M059J (cell line): Measurements from ENCODE around the gene SYTL5. TPM values are rescaled to one million over a fixed set of nuclear protein-coding genes. Genes with fewer than 3 reads are reported as not detected.
"Not testable (repeated sequence)": the region's sequence is repeated elsewhere in the genome, so short reads cannot be mapped to it uniquely, and the experiment has no call there.

Experiments
- DNase-seq: peaks from one replicate; pipeline ENCODE4 v3.0.0-alpha.2; 2012; ENCODE audit warnings: low read depth
- total RNA-seq: library from RNA; depleted of rRNA; stranded (reverse); fragments of >200 nt; shearing (Covaris generic); gene quantifications from 2 replicates; pipeline ENCODE4 v1.2.3, GENCODE V29; 2014; rRNA removed

The SYTL5 gene
- 18.2 and 23.1 TPM in 2 replicates for total RNA-seq

DNA sequence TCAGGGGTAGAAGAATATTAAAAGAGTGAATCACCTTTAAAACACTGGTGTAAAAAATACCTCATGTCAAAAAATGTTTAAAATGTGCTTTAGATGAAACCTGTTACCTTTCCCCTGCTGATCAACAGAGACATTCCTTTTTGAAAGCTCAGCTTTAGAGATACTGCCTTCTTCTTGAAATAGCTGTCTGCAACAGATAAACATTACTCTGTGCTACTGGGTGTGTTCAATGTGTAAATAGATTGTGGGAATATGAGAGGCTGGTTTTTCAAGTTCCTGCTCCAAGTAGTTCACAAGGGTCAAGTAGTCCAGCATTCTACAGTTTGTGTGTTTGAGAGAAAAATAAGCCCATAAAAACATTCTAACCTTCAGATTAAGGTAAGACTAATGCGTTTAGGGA lies at the start of gene SYTL5:
TSS of gene SYTL5 (plus strand) at position 263 of the 400 bp plus-strand sequence. CDS start 27,337 bp downstream, outside the sequence.
- DNase-seq: no peak

DNA sequence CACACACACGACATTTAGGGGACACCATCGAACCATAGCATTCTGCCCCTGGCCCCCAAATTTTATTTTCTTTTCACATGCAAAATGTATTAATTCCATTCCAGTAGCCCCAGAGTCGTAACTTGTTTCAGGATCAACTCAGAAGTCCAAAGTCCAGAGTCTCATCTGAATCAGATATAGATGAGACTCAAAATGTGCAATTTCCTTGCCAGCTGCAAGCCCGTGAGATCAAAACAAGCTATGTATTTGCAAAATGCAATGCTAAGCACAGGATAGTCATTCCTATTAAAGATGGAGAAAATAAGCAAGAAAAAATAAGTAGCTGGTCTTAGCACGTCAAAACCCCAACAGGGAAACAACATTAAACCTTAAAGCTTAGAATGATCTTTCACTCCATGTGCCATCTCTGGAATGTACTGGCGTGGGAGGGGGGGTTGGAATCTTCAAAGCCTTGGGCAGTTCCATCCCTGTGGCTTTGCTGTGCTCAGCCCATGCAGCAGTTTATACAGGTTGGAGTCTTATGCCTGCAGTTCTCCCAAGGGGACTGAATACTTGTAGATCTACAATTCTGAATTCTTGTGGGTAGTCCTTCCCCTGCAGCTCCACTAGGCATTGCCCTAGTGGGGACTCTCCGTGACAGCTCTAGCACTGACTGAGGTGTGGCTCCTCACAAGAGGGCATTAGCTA lies 47.7 kb upstream of the SYTL5 start:
- DNase-seq: peak; percentile 65

DNA sequence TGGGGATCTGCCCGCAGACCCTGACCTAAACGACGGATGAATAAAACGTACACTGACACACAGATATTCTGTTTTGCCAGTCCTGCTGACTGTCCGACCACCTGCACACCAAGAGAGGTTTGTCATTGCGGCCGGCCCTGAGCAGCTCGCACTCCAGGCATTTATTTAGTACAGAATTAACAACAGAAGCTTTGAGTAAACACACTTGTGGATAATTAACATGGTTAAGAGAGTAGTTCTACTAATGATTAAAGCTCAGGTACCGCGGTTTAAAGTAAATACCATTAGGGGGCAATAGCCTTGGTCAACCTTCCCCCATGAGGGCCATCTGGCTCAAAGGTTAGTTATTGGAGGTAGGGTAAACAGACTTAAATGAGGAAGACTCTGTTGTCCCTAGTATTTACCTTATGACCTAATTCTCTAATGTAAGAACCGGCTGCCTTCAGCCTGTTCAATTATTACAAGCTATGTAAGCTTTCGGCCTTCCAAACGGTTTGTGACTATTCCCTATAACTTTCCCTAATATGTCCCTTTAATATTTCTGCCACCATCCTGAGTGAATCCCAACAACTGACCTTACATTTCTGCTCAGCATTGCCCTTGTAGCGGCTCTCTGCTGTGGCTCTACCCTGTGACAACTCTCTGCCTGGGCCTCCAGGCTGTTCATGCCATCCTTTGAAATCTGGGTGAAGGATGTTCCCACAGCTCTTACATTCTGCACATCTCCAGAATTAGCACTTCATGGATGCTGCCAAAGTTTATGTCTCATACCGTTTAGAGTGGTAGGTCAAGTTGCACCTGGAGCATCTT lies 46.9 kb upstream of the SYTL5 start:
- DNase-seq: no peak

DNA sequence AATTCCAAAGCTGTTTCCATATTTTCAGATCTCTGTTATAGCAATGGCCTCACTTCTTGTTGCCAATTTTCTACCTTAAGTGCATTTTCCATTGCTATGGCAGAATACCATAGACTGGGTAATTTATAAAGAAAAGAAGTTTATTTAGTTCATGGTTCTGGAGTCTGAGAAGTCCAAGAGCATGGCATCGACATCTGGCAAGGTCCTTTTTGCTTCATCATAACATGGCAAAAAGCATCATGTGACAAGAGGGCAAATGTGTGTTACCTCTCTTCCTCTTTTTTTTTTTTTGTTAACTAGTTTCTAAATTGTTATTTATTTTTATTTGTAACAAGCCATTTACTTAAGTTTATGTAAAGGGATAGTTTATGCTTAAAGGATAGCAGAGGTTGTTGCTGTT lies 45.2 kb upstream of the SYTL5 start:
- no peak for DNase-seq

DNA sequence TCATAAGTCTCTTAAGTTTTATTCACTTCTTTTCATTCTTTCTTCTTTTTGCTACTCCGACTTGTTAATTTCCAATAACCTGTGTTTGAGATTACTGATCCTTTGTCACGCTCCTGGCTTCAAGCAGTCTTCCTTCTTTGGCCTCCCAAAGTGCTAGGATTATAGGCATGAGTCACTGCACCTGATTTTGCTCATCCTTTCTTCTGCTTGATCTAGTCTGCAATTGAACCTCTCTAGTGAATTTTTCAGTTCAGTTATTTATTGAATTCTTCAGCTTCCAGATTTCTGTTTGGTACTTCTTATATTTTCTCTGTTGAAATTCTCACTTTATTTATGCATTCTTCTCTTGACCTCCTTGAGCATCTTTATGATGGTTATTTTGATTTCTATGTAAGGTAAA lies 38.6 kb upstream of the SYTL5 start:
- no peak for DNase-seq

DNA sequence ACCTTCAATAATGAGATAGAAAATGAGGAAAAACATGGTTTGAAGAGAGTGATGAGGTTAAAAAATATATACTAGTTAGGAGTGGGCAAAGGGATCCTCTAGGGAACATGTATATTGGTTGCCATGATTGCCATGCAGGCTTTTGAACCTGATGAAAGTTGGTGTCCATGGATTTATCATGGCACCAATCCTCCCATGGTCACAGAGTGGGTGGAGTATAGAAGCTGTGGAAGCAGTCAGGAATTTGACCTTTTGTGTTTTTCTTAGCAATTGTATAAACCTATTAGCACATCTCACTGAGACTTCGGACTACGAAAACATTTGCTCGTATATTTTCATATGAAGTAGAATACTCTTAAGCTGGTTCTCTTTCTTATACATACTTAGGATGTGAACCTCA lies 30.9 kb upstream of the SYTL5 start:
- no peak for DNase-seq

DNA sequence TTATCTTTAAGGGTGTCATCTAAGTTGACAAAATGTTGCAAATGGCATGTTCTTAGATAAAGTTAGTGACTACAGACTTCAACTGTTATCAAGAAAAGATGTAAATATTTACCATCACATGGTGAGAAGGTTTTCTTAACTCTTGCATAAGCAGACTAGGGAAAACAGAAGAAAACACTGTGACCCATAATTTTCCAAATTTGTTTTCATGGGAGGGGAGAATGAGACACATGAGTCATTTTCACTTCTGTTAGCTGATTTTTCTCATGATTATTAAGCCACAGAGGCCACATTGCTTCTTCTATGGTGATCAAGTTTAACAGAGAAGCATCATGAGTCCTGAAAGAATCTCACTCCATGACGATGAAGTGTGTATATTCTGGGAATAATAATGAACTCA lies 30.2 kb upstream of the SYTL5 start:
- peak; percentile 63 for DNase-seq

DNA sequence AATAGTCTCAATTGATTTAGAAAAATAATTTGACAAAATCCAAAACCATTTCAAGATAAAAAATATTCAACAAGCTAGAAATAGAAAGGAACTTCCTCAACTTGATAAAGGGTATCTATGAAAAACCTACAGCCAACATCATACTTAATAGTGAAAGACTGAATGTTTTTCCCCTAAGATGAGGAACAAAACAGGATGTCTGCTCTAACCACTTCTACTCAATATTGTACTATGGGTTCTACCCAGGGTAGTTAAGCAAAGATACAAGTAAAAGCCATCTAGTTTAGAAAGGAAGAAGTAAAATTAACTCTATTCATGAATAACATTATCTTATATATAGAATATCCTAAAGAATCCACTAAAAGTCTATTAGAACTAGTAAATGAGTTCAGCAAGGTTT lies 21.5 kb upstream of the SYTL5 start:
- no peak for DNase-seq

DNA sequence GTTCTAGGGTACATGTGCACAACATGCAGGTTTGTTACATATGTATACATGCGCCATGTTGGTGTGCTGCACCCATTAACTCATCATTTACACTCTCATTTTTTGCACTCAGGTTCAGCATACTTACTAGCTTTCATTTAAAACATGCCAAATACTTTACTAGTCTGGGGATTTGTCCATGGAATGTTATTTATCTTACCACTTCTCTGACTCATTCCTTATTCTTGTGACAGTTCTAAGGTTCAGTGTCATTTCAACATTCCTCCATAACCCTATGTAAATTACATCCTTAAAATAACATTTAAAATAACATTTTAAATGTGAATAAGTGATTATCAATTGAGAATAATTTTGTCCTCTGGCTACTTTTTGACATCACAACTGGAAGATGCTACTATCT lies 19.5 kb upstream of the SYTL5 start:
- DNase-seq: peak; percentile 71

DNA sequence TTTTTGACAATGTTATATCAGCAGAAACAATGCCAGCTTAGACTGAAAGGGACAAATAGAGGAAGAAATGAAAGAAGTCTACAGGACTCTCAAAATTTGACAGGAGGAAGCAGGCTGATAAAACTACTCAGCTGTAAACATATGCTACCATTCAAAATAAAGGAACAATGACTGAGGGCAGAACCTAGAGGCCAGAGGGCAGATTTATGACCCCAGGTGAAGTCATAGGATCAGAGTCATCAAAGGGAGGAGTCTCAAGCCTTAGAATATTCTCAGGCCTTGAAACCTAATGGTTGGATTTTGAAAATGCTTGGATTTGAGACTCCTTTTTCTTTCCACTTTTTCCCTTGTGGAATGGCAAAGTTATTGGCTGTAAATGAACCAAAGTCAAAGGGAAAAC lies 17.0 kb upstream of the SYTL5 start:
- DNase-seq: no peak

DNA sequence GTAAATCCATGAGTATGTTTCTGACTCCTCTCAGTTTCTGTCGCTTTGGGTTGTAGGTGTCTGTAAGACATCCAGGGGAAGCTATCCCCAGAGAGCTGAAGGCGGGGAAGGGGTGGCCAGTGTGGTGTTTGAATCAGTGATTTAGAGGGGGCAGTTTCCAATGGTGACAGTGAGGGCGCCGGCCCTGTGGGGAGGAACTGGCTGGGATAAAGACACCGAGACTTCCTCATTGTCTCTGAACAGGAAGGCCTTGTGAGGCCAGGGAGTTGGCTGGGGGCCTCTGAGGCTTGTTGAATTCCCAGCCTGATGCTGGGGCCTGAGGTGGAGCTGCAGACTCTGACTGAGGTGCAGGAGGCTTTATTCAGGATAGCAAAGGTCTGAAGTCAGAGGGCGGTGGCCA lies 15.1 kb upstream of the SYTL5 start:
- not testable (repeated sequence) for DNase-seq

DNA sequence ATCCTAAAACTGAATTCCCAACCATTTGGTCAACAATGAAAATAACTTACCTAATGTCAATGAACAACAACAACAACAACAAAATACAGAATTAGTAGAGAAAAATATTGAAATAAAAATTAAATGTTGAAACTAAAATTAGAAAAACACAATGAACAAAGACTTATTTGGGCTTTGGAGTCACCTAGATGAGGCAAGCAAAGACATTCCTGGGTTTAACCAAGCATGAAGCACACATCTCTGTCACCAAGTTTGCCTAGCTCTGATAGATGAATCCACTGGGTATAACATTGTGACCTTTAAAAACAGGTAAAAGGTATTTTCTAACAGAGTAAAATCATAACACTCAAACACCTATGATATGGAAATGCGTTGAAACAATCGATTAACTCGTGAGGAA lies 13.2 kb upstream of the SYTL5 start:
- DNase-seq: no peak

DNA sequence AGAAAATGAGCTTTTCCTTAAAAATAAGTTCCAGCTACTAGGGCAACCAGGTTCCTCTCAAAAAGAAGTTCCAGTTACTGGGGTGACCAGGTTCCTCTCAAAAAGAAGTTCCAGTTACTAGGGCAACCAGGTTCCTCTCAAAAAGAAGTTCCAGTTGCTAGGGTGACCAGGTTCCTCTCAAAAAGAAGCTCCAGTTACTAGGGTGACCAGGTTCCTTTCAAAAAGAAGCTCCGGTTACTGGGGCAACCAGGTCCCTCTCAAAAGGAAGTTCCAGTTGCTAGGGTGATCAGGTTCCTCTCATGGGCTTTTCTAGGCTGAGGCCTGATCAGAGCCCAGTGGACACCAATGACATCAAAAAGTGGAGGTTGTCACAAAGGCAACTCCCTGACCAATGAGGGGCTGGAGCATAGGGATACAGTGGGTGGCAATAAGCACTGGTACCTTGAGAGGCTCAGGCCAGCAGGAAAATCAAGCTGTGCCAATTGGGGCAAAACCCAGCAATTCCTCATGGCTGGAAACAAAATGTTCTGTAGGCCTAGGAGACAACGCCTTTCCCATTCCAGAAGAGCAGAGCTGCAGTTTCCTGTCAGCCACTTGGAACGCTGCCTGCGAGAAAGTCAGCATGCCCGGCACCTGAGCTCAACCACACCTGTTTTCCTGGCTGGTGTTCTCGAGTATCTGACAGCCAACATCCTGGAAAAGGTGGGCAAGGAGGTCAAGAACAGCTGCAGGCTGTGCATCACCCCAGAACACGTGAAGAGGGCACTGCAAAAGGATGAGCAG lies 12.3 kb upstream of the SYTL5 start:
- DNase-seq: peak; percentile 35

DNA sequence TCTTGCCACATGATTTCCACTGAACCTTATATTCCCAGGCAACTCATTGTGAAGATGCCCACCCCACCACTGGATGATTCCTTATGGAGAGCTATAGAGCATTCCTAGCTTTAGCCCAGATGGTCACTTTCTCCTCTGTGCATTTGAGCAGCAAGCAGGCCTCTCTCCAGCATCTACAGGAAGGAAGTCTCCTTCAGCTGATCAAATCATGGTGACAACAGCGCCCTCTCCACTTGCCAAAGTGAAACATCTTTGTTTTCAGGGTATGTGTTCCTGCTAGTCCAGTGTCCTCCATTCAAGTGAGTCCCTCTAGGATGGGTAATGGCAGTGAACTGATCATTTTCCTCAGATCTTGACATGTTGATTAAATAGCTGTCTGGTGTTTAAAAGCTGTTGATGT lies 10.9 kb upstream of the SYTL5 start:
- no peak for DNase-seq

DNA sequence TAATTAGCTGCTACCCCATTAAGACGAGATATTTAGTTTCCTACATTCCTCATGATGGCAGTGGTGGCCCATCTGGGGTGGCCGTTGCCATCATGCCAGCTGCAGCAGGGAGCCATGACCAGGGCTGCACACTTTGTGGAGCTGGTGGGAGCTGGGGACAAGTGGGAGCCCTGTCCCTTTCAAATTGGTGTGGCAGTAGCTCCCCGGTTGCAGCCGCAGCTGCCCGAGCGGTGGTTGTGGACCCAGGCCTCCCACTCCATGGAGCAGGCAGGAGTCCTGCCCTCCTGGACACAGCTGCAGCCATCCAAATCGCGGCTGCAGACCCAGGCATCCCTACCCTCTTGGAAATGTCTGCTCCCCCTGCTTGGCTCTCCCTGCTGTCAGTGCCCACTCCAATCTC lies 9.3 kb upstream of the SYTL5 start:
- DNase-seq: no peak

DNA sequence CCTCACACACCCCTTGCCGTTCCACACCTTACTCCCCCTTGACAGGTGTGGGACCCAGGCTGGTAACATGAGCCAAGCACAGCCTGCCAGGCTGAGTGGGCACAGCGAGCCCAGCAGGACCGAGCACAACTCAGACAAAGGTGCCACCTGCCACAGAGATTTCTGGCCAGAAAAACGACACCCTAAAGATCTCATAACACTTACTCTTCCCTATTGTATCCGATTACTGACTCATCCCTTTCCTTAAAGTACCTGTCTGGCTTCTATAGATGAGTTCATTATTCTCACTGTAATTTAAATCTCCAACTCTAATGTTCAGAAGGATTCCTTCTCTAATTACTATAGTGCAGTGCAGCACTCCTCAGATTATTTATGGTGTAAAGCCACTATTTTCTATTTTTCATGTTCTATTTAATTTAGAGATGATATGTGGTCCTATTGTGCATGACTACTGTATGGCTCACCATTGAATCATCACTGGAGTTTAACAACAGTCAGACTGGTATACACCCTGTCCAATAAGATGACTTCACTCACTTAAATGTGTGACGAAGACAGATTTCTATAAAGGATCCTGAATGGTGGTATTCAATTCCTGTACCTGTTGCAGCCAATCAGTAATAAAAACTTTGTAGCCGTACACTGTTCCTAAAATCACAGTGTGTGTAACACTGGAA lies 7.6 kb upstream of the SYTL5 start:
- DNase-seq: peak; percentile 75

DNA sequence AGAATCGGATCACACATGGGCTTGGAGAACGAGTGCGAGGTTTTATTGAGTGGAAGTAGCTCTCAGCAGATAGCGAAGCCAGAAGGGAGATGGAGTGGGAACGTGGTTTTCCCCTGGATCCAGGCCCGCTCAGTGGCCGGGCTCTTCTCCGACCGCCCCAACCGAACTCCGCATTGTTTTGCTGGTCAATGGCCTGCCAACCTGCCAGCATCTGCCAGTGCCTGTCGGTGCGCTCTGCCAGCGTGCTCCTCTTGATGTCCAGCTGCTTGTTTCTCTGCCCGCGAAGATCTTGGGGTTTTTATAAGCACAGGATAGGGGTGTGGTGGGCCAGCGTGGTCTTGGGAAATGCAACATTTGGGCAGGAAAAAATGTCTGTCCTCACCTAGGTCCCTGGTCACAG lies 5.6 kb upstream of the SYTL5 start:
- DNase-seq: no peak

DNA sequence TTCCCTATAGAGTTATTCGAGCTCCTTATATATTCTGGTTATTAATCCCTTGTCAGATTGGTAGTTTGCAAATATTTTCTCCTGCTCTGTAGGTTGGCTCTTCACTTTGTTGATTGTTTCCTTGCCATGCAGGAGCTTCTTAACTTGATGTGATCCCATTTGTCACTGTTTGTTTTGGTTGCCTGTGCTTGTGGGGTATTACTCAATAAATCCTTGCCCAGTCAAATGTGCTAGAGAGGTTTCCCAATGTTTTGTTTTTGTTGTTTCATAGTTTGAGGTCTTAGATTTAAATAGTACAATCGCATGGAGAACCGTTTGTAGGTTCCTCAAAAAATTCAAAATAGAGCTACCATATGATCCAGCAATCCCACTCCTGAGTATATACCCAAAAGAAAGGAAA lies 2.3 kb upstream of the SYTL5 start:
- DNase-seq: no peak

DNA sequence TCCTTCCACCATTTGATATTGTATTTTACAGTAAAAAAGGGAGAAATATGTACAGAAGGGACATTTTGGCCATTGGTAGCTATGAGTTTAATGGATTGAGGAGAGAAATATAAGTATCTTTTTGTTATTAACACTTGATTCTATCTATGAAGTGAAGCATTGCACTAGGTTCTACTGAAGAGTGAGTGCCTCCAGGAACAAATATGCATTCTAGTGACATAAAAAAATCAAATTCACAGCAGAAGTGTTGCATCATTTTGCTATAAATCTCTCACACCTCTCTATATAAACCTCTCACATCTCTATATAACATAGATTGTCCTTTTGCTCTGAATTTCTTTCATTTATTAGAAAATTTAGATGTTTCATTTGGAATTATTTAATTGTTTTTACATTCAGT lies 425 bp downstream of the SYTL5 start:
- DNase-seq: no peak

DNA sequence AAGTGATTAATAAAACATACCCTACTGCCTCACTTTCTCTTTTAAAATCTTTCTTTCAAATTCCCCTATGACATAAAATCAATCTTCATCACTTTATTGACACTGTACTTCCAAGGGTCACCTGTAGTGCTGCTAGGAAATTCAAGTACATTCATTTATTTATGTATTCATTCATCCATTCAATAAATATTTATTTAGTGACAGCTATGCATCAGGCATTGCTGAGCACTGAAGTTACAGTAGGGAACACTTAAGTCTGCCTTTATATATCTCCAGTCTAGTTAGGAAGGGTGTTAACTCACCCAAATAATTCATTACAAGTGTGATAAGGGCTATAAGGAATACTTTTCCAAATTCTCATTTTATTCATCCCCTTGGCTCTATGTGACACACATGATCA lies 2.3 kb downstream of the SYTL5 start:
- DNase-seq: no peak

DNA sequence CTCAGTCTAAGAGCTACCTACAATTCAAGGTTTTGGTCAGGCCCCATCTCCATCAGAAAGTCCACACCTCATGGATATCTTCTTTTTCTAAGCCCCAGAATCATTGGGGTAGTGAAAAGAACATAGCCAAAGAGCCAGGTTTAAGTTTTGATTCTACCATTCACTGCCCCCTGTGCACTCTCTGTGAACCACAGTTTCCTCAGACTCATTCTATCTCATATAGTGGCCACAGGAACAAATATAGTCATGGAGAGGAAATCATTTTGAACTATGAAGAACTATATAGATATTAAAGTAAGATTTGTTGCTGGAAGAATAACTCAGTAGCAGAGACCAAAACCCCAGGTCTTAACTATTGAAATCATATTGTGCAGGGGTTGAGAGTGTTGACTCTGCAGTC lies 3.3 kb downstream of the SYTL5 start:
- no peak for DNase-seq
